ENCODE results near the gene MED12.

MED12 gene

GRCh38 chrX:71118032-71118984 lies at the start of gene MED12:
MED12 (plus strand) TSS chrX:71118596; CDS start chrX:71118755, 159 bp downstream.
- Histone ChIP-seq H3K4me3 (ENCODE audit: low read length) (peak within 1 kb of the TSS; percentile 77), H3K36me3 (ENCODE audit: insufficient read depth, low read depth, low read length) (peaks cover 37% of the 10 kb centered on the region), H3K9ac (ENCODE audit: low read depth, low read length) (peak within 1 kb of the TSS; percentile 73; the same call in 1 of the 2 replicates), H3K4me1 (ENCODE audit: insufficient read depth, low read length) (no peaks in the 10 kb centered on the region; the same call in 1 of the 2 replicates), H3K27me3 (ENCODE audit: insufficient read depth, low read length) (peaks cover 30% of the 10 kb centered on the region; the same call in 1 of the 2 replicates), H3K9me3 (ENCODE audit: insufficient read depth, low read depth, low read length) (no peaks in the 10 kb centered on the region), H3K27ac (ENCODE audit: low read length) (no peak within 1 kb of the TSS)

- Histone ChIP-seq H3K36me3 (ENCODE audit: insufficient read depth, low read depth, low read length) (peaks cover 4% of the 10 kb centered on the region; the same call in 1 of the 2 replicates), H3K27ac (ENCODE audit: low read length) (no peak overlapping the region), H3K4me3 (ENCODE audit: low read length) (no peak overlapping the region), H3K4me1 (ENCODE audit: insufficient read depth, low read length) (no peaks in the 10 kb centered on the region), H3K9ac (ENCODE audit: low read depth, low read length) (no peak overlapping the region), H3K27me3 (ENCODE audit: insufficient read depth, low read length) (no peaks in the 10 kb centered on the region), H3K9me3 (ENCODE audit: insufficient read depth, low read depth, low read length) (no peaks in the 10 kb centered on the region)
Measured at GRCh38 chrX:71070531-71070930, 47.9 kb upstream of the MED12 start.

GRCh38 chrX:71081330-71082123 lies 36.9 kb upstream of the MED12 start:
- Histone ChIP-seq H3K9ac (ENCODE audit: low read depth, low read length) (no peak overlapping the region), H3K27me3 (ENCODE audit: insufficient read depth, low read length) (no peaks in the 10 kb centered on the region), H3K36me3 (ENCODE audit: insufficient read depth, low read depth, low read length) (no peaks in the 10 kb centered on the region), H3K4me3 (ENCODE audit: low read length) (no peak overlapping the region), H3K4me1 (ENCODE audit: insufficient read depth, low read length) (no peaks in the 10 kb centered on the region), H3K9me3 (ENCODE audit: insufficient read depth, low read depth, low read length) (no peaks in the 10 kb centered on the region), H3K27ac (ENCODE audit: low read length) (no peak overlapping the region)

- no peaks in the 10 kb centered on the region for H3K4me1 ChIP-seq (ENCODE audit: insufficient read depth, low read length)
- H3K36me3 ChIP-seq (ENCODE audit: insufficient read depth, low read depth, low read length), result no peaks in the 10 kb centered on the region
- no peak overlapping the region for H3K27ac ChIP-seq (ENCODE audit: low read length)
- H3K9ac ChIP-seq (ENCODE audit: low read depth, low read length), result no peak overlapping the region
- H3K9me3 ChIP-seq (ENCODE audit: insufficient read depth, low read depth, low read length), result no peaks in the 10 kb centered on the region
- H3K4me3 ChIP-seq (ENCODE audit: low read length), result no peak overlapping the region
- H3K27me3 ChIP-seq (ENCODE audit: insufficient read depth, low read length), result no peaks in the 10 kb centered on the region
Measured at GRCh38 chrX:71082124-71082647, 36.2 kb upstream of the MED12 start.

GRCh38 chrX:71082822-71083221 lies 35.6 kb upstream of the MED12 start:
- Histone ChIP-seq H3K9ac (ENCODE audit: low read depth, low read length) (no peak overlapping the region), H3K4me1 (ENCODE audit: insufficient read depth, low read length) (no peaks in the 10 kb centered on the region), H3K9me3 (ENCODE audit: insufficient read depth, low read depth, low read length) (no peaks in the 10 kb centered on the region), H3K27ac (ENCODE audit: low read length) (no peak overlapping the region), H3K36me3 (ENCODE audit: insufficient read depth, low read depth, low read length) (no peaks in the 10 kb centered on the region), H3K27me3 (ENCODE audit: insufficient read depth, low read length) (no peaks in the 10 kb centered on the region), H3K4me3 (ENCODE audit: low read length) (no peak overlapping the region)

GRCh38 chrX:71085900-71086299 lies 32.5 kb upstream of the MED12 start:
- H3K27me3 ChIP-seq (ENCODE audit: insufficient read depth, low read length), result no peaks in the 10 kb centered on the region
- no peak overlapping the region for H3K27ac ChIP-seq (ENCODE audit: low read length)
- H3K9ac ChIP-seq (ENCODE audit: low read depth, low read length), result no peak overlapping the region
- no peaks in the 10 kb centered on the region for H3K9me3 ChIP-seq (ENCODE audit: insufficient read depth, low read depth, low read length)
- no peaks in the 10 kb centered on the region for H3K4me1 ChIP-seq (ENCODE audit: insufficient read depth, low read length)
- no peaks in the 10 kb centered on the region for H3K36me3 ChIP-seq (ENCODE audit: insufficient read depth, low read depth, low read length)
- no peak overlapping the region for H3K4me3 ChIP-seq (ENCODE audit: low read length)

GRCh38 chrX:71091263-71091662 lies 27.1 kb upstream of the MED12 start:
- Histone ChIP-seq H3K27me3 (ENCODE audit: insufficient read depth, low read length) (0 out of 2 replicates have a peak, but pooled peaks cover 1% of the 10 kb centered on the region), H3K9ac (ENCODE audit: low read depth, low read length) (no peak overlapping the region), H3K27ac (ENCODE audit: low read length) (no peak overlapping the region), H3K4me1 (ENCODE audit: insufficient read depth, low read length) (no peaks in the 10 kb centered on the region), H3K36me3 (ENCODE audit: insufficient read depth, low read depth, low read length) (no peaks in the 10 kb centered on the region), H3K9me3 (ENCODE audit: insufficient read depth, low read depth, low read length) (no peaks in the 10 kb centered on the region), H3K4me3 (ENCODE audit: low read length) (no peak overlapping the region)

GRCh38 chrX:71095033-71095432 lies 23.4 kb upstream of the MED12 start:
- Histone ChIP-seq H3K9ac (ENCODE audit: low read depth, low read length) (peak overlapping the region; percentile 74; the same call in 1 of the 2 replicates), H3K36me3 (ENCODE audit: insufficient read depth, low read depth, low read length) (no peaks in the 10 kb centered on the region), H3K9me3 (ENCODE audit: insufficient read depth, low read depth, low read length) (no peaks in the 10 kb centered on the region), H3K27ac (ENCODE audit: low read length) (no peak overlapping the region), H3K4me3 (ENCODE audit: low read length) (peak overlapping the region; percentile 89), H3K27me3 (ENCODE audit: insufficient read depth, low read length) (peaks cover 18% of the 10 kb centered on the region), H3K4me1 (ENCODE audit: insufficient read depth, low read length) (peaks cover 12% of the 10 kb centered on the region; the same call in 1 of the 2 replicates)

- Histone ChIP-seq H3K9me3 (ENCODE audit: insufficient read depth, low read depth, low read length) (no peaks in the 10 kb centered on the region), H3K27ac (ENCODE audit: low read length) (no peak within 1 kb of the TSS)
Measured at GRCh38 chrX:71095555-71095980, 22.8 kb upstream of the MED12 start, which contains the start of gene FOXO4. FOXO4 (plus strand) TSS chrX:71095851; CDS start chrX:71096529, 678 bp downstream.

GRCh38 chrX:71095981-71096759 lies 22.2 kb upstream of the MED12 start:
- Histone ChIP-seq H3K4me1 (ENCODE audit: insufficient read depth, low read length) (peaks cover 12% of the 10 kb centered on the region; the same call in 1 of the 2 replicates), H3K4me3 (ENCODE audit: low read length) (peak overlapping the region; percentile 89), H3K9ac (ENCODE audit: low read depth, low read length) (peak overlapping the region; percentile 61; the same call in 1 of the 2 replicates), H3K27ac (ENCODE audit: low read length) (no peak overlapping the region), H3K9me3 (ENCODE audit: insufficient read depth, low read depth, low read length) (no peaks in the 10 kb centered on the region), H3K27me3 (ENCODE audit: insufficient read depth, low read length) (peaks cover 27% of the 10 kb centered on the region), H3K36me3 (ENCODE audit: insufficient read depth, low read depth, low read length) (no peaks in the 10 kb centered on the region)

More at GRCh38 chrX:71095555-71095980, 22.8 kb upstream of the MED12 start, which contains the start of gene FOXO4:
- Histone ChIP-seq H3K9ac (ENCODE audit: low read depth, low read length) (peak within 1 kb of the TSS; percentile 74), H3K36me3 (ENCODE audit: insufficient read depth, low read depth, low read length) (no peaks in the 10 kb centered on the region), H3K4me3 (ENCODE audit: low read length) (peak within 1 kb of the TSS; percentile 89), H3K27me3 (ENCODE audit: insufficient read depth, low read length) (peaks cover 21% of the 10 kb centered on the region), H3K4me1 (ENCODE audit: insufficient read depth, low read length) (peaks cover 12% of the 10 kb centered on the region; the same call in 1 of the 2 replicates)

- Histone ChIP-seq H3K9ac (ENCODE audit: low read depth, low read length) (peak overlapping the region; percentile 61; the same call in 1 of the 2 replicates), H3K36me3 (ENCODE audit: insufficient read depth, low read depth, low read length) (peaks cover 3% of the 10 kb centered on the region; the same call in 1 of the 2 replicates), H3K9me3 (ENCODE audit: insufficient read depth, low read depth, low read length) (no peaks in the 10 kb centered on the region), H3K27ac (ENCODE audit: low read length) (no peak overlapping the region), H3K4me1 (ENCODE audit: insufficient read depth, low read length) (peaks cover 14% of the 10 kb centered on the region), H3K27me3 (ENCODE audit: insufficient read depth, low read length) (peaks cover 32% of the 10 kb centered on the region), H3K4me3 (ENCODE audit: low read length) (peak overlapping the region; percentile 89)
Measured at GRCh38 chrX:71096760-71097032, 21.7 kb upstream of the MED12 start.

Data from iPS-20b (cell line).